AG10803 (cell line): ENCODE results near the gene NF1.
"Not testable (repeated sequence)": the region's sequence is repeated elsewhere in the genome, so short reads cannot be mapped to it uniquely, and the experiment has no call there.

Experiments used
- DNase-seq: peaks from one replicate; pipeline ENCODE4 v3.0.0; 2010; ENCODE audit warnings: low read depth
- H3K4me3 ChIP-seq: 2 replicates; pipeline ENCODE4 v1.5.1; 2011; ENCODE audit warnings: mild to moderate bottlenecking, low read length, control low read depth
- CTCF ChIP-seq: conservative IDR thresholded peaks from 2 replicates; pipeline ENCODE4 v1.5.1; 2011; ENCODE audit warnings: mild to moderate bottlenecking, low read length, control low read depth, inconsistent platforms

Gene NF1

GRCh38 chr17:31195305-31195704 lies 100.5 kb downstream of the NF1 start:
- no peak for DNase-seq
- H3K4me3 ChIP-seq = no peak overlapping the region
- no peak for TF ChIP-seq CTCF

- H3K4me3 ChIP-seq = no peak overlapping the region
- DNase-seq = peak; percentile 28
- TF ChIP-seq CTCF = no peak
These were observed 103.2 kb downstream of the NF1 start for GRCh38 chr17:31198026-31198425.

- peak; percentile 29 for DNase-seq
- not testable (repeated sequence) for H3K4me3 ChIP-seq
These were observed 103.9 kb downstream of the NF1 start for GRCh38 chr17:31198666-31199065.

- DNase-seq = no peak
- TF ChIP-seq CTCF = no peak
- no peak overlapping the region for H3K4me3 ChIP-seq
These were observed 105.5 kb downstream of the NF1 start for GRCh38 chr17:31200287-31200686.

GRCh38 chr17:31202968-31203367 lies 108.2 kb downstream of the NF1 start:
- peak; percentile 81 for DNase-seq
- TF ChIP-seq CTCF = no peak
- H3K4me3 ChIP-seq = no peak overlapping the region

GRCh38 chr17:31211352-31212012 lies 116.7 kb downstream of the NF1 start:
- no peak for DNase-seq
- H3K4me3 ChIP-seq = no peak overlapping the region
- TF ChIP-seq CTCF = no peak

- TF ChIP-seq CTCF = peak; percentile 53
- no peak overlapping the region for H3K4me3 ChIP-seq
- peak; percentile 96 for DNase-seq
These were observed 121.4 kb downstream of the NF1 start for GRCh38 chr17:31216031-31216751.
